Endothelial cell of umbilical vein (primary cell): Measurements from ENCODE around the gene EGFL6.

Source experiments
- CTCF ChIP-seq, 2 donors: IDR thresholded peaks; 1 replicate in 1 of 2; 2 replicates in 1 of 2; pipeline ENCODE4 v1.5.1; 2011; ENCODE audit warnings: low read length in 2 of 2, mild to moderate bottlenecking in 2 of 2, moderate library complexity in 2 of 2, control low read depth in 1 of 2, inconsistent platforms in 1 of 2, low read depth in 1 of 2; ENCODE audit not compliant: insufficient read depth in 1 of 2; ENCODE audit errors: extremely low read depth in 1 of 2
- EZH2 ChIP-seq: IDR thresholded peaks from 2 replicates; pipeline ENCODE4 v1.6.1; 2012; ENCODE audit warnings: borderline replicate concordance, low read depth, mild to moderate bottlenecking, moderate library complexity, low read length, inconsistent platforms; ENCODE audit not compliant: severe bottlenecking
- FOS ChIP-seq: IDR thresholded peaks from 2 replicates; pipeline ENCODE4 v1.6.1; 2011; ENCODE audit warnings: mild to moderate bottlenecking, low read length, moderate library complexity, borderline replicate concordance; ENCODE audit not compliant: insufficient read depth
- JUN ChIP-seq: IDR thresholded peaks from 2 replicates; pipeline ENCODE4 v1.6.1; 2011; ENCODE audit warnings: borderline replicate concordance, low read depth; ENCODE audit not compliant: insufficient read length, insufficient read depth
- MAX ChIP-seq: IDR thresholded peaks from 2 replicates; pipeline ENCODE4 v1.6.1; 2011; ENCODE audit not compliant: insufficient read depth, insufficient read length
- MYC ChIP-seq: IDR thresholded peaks from one replicate; pipeline ENCODE4 v1.6.1; 2011; ENCODE audit warnings: mild to moderate bottlenecking, low read depth, low read length
- POLR2A ChIP-seq: IDR thresholded peaks from 2 replicates; pipeline ENCODE4 v1.6.1; 2012; ENCODE audit warnings: low read depth, mild to moderate bottlenecking, control low read depth, low read length
- POLR2AphosphoS5 ChIP-seq: IDR thresholded peaks from 2 replicates; pipeline ENCODE4 v1.6.1; 2012; ENCODE audit warnings: low read depth, mild to moderate bottlenecking, control low read depth, low read length, moderate library complexity; ENCODE audit not compliant: insufficient read depth

- TF ChIP-seq CTCF (IDR thresholded peaks at IDR 0.05; ENCODE audit: extremely low read depth in 1 of 2, insufficient read depth in 1 of 2, low read depth in 1 of 2, low read length in 2 of 2) (no peak), POLR2A (no peak), POLR2AphosphoS5 (no peak), EZH2 (no peak), MAX (no peak), FOS (no peak), JUN (no peak), MYC (no peak)
Measured at GRCh38 chrX:13565511-13565910, 3.9 kb upstream of the EGFL6 start.
